GM21786 (cell line): ENCODE measurements around the gene SEC31A.

ENCODE experiments used
- ATAC-seq: cut with Tn5 transposase; IDR thresholded peaks from one replicate; pipeline ENCODE4 v1.9.1; 2021; ENCODE audit not compliant: unreplicated experiment

Gene SEC31A

GRCh38 chr4:82776925-82777542, 113.9 kb downstream of the SEC31A start:
- no peak for ATAC-seq

- no peak for ATAC-seq
Measured at GRCh38 chr4:82775243-82775642, 115.7 kb downstream of the SEC31A start.

GRCh38 chr4:82774711-82775171, 116.2 kb downstream of the SEC31A start:
- no peak for ATAC-seq

GRCh38 chr4:82773057-82773456, 117.9 kb downstream of the SEC31A start:
- ATAC-seq = no peak

- no peak for ATAC-seq
Measured at GRCh38 chr4:82770607-82771006, 120.3 kb downstream of the SEC31A start.
